GM19099 (cell line): Measurements from ENCODE around the gene GNA12.

Source experiments
- POLR2A ChIP-seq: IDR thresholded peaks from 3 replicates; pipeline ENCODE4 v1.6.1; 2011; ENCODE audit warnings: low read depth; ENCODE audit not compliant: insufficient read length; ENCODE audit errors: extremely low read depth

GNA12 gene

DNA sequence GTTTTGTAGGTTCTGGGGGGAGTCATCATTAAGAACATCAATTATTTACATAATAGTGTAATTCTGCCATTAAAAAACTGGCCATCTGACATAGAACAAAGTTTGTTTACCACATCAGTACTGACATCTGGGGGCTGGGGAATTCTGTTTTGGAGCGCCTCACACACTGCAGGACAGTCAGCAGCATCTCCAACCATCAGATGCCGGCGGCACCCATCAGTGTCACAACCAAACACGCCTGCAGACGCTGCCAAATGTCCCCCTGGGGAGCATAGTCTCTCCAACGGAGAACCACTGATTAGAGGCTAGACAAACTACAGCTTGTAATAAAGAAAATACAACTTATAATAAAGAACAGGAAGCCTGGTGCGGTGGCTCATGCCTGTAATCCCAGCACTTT, 26.0 kb downstream of the GNA12 start:
- no peak for TF ChIP-seq POLR2A

DNA sequence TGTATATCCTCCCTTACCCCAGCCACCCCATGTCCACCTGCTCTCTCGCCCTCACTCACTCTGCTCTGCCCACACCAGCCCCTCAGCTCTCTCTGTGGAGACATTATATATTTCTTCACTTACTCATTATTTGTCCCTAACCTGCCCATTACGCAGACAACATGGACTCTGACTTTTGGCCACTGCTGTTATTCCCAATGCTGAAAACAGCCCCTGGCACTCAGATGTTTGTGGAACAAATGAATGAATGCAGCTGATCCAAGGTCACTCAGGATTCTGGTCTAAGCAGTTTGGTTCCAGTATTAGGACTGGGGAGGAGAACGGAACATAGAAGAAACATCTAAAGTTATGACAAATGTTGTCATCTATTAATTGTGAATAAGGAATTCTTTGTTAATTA, 26.7 kb downstream of the GNA12 start:
- TF ChIP-seq POLR2A: no peak

DNA sequence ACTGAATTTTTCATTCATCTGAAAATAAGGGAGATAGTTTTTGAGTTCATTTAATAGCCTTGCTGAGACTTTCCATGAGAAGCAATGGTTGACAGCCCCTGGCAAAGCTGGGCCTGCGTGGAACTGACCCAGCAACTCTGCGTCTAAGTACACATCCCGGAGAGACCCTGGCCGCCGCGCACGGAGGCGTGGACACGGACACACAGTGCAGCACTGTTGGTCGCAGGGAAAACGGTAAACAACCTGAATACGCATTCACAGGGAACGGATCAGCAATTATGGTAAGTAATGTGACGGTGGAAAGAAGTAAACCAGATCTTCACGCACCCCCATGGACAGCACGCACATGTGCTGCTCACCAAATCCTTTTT, 28.2 kb downstream of the GNA12 start:
- no peak for TF ChIP-seq POLR2A

DNA sequence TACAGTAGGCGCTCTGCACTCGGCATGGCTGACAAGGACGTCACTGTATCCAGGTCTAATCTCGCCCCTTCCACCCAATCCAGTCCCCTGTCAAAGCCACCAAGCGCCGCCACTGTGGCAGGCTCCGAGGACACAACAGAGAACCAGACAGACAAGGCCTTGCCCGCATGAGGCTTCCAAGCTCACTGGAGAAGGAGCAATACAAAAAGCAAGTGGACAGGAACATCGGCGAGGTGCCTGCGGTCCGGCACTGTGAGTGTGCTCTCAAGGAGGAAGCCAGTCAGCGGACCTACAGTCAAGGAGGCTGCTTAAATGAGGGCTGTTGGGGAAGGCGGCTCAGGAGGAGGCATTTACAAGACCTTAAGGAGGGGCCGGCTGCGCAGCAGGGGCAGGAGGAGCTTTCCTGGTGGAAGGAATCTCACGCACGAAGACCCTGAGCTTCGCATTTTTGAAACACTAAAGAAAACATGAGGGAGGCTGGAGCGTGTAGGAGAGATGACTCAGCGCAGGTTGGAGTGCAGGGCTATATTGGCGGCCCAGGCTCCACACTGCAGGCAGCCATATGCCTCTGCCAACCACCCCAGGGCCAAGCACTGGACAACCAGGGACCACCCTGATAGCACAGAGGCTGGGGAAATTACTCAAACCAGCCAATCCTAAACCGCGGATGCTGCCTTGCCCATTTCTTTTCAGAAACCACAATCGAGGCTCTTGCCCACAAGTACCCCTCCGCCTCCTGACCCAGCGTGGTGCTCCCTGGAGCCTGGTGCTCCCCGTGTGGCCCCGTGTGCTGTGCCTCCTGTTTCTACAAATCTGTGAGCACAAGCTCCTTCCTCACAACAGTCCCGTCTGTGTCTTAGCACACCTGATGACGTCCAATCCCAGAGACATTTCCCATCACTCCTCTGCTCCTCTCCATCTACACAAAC, 28.9 kb downstream of the GNA12 start:
- TF ChIP-seq POLR2A: no peak

DNA sequence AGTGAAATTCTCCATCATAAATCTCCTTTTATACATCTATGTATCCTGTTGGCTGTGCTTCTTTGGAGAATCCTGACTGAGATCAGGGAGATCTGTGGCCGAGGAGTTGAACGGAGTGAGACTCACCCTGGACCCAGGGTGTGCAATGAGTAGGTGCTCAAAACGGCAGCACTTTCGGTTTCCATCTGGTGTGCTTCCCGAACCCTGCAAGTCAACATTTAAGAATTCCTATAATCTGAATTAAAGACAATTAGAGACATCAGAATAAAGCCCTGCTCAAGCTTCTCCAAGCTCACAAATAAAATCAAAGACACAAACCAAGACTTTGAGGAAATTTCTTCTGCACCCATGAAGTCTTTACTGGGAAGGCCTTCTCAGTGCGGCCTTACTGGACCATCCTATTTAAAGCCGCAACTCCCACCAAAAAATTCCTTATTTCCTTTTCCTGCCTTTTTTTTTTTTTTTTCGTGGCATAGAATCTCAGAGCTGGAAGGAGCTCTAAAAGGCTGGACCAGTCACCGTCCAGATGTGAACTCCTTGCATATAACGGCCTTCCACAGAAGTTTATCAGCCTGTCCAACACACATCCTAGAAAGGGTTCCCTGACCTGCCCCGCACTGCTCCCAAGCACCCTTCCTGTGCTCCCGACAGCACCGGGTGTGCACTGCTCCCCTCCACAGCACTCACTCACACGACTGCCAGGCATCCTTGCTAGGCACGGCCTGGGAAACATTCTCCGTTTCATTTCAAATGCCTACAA, 29.7 kb downstream of the GNA12 start:
- no peak for TF ChIP-seq POLR2A

DNA sequence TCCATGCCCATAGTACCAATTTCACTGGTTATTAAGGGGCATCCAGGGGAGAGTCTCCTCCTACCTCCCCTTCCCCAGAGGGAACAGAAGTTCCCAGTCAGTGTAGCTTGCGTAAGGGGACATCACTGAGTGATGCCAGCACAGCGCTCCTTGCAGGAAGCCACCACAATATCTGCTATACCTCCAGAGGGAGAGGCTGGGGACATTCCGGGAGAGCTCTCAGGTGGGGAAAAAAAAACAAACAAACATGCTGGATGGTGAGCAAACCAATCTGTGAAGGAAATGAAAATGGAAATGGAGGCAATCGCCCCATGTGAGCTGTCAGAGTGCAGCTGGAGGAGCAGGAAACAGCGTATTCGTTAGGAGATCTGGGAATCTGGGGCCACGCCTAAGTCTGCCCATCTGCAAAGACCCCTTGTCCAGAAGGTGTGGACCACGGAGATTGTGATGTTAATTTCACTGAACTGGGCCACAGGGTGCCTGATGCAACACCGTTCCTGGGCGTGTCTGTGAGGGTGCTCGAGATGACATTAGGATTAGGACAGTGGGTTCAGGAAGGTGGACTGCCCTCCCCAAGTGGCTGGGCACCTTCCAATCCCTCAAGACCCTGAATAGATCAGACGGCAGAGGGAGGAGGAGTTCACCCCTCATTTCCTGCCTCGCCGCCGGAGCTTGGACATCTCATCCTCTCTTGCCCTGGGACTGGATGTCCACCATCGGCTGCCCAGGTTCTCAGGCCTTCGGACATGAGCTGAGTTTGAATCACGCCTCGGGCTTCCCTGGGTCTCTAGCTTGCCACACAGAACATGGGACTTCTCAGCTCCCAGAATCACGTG, 30.5 kb downstream of the GNA12 start:
- TF ChIP-seq POLR2A: no peak

DNA sequence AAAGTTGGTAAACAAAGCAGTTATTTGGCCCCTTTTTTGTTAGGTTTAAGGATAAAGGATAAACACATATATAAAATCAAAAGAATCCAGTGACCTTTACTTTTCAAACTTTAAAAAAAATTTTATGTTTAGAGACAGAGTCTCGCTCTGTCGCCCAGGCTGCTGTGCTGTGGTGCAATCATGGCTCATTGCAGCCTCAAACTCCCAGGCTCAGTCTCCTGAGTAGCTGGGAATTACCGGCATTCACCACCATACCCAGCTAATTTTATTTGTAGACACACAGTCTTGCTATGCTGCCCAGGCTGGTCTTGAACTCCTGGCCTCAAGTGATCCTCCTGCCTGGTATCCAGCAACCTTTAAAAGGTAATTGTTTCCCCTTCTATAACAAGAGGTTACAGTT, 31.3 kb downstream of the GNA12 start:
- no peak for TF ChIP-seq POLR2A

DNA sequence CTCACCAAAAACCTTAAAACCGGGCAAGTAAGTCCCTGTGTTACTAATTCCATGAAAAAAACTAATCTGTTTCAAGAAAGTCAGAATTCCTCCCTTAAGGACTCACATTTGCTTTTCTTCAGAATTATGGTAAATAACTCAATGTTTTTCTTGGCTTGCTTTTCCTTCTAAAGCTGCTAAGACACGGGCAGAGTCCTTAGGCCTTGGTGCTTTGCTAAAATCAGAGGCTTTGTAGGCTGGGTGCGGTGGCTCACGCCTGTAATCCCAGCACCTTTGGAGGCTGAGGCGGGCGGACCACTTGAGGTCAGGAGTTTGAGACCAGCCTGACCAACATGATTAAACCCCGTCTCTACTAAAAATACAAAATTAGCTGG, 32.0 kb downstream of the GNA12 start:
- no peak for TF ChIP-seq POLR2A

DNA sequence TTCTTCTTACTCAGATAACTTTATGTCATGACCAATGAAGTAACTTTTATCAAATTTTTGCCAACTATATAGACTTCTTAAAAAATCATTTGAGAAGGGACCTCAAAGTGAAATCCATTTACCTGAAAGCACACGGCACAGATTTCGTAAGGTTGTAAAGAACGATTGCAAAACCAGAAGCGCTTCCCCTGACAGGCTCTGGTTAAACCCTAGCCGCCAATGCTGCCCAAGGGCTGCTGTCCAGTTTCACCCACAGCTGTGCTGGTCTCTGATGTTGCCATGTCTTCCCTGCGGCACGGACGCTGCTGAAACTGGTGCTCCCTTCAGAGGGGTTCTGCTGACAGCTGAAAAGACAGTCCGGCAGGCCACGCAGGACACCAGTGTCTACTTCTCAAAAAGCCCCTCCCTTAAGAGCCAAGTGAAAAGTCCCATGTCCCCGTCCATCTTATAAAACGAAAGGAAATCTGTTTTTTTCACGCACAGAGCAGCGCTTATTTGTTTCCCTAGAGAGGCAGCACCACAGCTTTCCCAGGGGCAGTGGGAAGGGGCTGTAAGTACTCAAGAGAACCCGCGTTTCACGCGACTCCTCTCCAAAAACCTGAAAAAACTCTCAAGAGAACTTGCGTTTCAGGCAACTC, 32.5 kb downstream of the GNA12 start:
- TF ChIP-seq POLR2A: no peak

DNA sequence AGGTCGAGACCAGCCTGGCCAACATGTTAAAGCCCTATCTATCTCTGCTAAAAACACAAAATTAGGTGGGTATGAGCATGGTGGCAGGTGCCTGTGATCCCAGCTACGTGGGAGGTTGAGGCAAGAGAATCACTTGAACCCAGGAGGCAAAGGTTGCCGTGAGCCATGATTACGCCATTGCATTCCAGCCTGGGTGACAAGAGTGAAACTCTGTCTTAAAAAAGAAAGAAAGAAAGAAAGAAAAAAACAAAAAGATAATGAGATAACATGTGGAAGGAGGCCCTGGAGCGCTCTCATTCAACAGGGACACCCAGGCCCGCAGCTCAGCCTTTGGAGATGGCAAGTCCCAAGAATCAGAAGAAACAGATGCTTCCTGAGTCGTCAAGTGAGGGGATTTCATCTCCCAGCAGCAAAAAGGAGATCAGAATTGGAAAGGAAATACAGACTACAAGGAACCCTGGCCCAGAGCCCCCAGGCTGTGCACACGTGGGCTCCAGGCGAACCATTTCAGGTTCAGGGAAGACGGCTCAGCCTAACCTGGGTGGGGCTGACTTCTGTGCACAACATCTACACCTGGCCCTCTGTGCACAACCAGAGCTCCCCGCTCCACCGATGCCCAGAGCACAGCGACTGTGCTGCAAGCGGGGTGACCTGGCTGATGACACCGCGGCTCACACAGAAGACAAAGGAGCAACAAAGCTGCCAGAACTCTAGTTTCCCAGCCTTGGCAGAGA, 33.3 kb downstream of the GNA12 start:
- TF ChIP-seq POLR2A: no peak

DNA sequence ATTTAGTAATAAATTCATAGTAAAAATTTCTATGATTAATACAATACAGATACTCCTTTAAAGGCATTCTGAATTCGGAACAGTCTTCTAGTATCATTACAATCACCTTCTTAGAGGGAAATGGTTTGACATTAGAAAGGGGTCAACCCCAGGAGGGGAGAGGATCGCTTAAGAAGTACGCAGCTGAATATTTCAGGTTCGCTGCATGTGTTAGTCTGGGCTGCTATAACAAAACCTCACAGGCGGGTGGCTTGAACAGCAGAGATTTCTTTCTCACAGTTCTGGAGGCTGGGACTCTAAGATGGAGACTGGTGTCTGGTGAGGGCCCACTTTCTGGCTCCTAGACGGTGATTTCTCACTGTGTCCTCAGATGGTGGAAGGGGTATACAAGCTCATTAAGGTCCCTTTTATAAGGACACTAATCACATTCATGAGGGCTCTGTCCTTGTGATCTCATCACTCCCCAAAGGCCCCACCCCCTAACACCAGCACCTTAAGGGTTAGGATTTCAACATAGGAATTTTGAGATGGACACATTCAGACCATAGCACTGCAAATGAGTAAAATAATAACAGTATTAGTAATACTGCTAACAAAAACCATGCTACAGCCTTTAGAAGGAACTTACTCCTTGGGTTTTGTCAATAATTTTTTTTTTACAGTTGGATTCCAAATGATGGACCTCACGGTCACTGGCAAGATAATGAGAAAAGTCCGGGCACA, 34.0 kb downstream of the GNA12 start:
- no peak for TF ChIP-seq POLR2A

DNA sequence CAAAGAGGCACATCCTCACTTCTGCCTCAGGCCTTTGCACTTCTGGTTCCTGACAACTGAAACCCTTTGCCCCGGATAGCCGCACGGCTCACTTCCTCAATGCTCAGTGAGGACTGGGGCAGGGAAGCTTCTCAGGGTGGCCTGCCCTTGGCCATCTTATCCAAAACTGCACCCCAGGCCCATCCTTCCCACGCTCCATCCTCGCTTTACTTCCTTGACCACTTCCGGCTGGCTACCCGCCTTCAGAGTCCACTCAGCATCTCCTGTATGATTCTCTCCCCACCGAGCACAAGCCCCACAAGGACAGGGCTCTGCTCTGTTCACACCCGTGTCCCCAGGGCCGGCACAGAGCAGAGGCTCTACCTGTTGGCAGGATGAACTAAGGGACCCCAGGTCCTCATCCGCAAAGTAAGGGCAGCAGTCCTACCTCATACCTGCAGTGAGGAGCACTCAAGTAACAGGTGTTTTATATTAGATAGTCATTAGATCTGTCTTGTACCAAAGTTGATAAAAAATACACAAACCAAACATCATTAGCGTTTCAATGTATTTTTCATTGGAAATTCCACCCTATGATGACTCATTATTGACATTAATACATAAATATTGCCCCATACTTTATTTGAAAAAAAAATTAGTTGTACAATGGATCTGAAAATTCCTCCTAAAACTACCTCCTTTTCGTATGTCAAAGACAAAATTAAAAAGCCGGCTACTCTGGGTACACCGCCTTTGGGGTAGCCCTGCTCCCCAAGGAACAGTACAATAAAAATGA, 35.0 kb downstream of the GNA12 start:
- no peak for TF ChIP-seq POLR2A
